Measurements from ENCODE around the gene GRK6. TPM values are rescaled to one million over a fixed set of nuclear protein-coding genes. Genes with fewer than 3 reads are reported as not detected.

GRK6 gene
- total RNA-seq, 1 experiment from 2014 or later: 75.2 TPM

DNA sequence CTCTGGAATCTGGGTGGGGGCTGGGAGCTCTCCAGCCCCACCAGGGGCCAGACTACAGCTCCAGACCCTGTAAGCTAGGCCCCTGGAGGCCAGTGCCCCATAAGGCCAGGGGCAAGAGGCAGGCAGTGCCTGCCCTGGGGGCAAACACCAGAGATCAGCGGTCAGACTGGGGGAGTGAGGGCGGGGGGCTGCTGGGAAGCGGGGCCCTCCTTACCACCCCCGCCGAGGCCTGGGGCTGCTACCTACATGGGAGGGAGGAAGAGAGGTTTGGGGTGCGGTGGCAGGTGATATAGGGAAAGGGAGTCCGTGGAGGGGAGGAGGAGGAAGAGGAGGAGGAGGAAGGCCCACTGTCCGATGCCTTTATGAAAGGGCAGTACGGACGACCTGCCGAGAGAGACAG, 32.9 kb downstream of the GRK6 start:
- no peak overlapping the region for H2BK120ac ChIP-seq (ENCODE audit: low read depth, low read length, poor library complexity, severe bottlenecking)
- H2BK20ac ChIP-seq (ENCODE audit: low read depth, low read length, poor library complexity, severe bottlenecking): no peak overlapping the region
- no peak overlapping the region for H4K5ac ChIP-seq (ENCODE audit: insufficient read length, low read depth, low read length)
- no peak overlapping the region for H3T11ph ChIP-seq (ENCODE audit: low read length)
- H3K9ac ChIP-seq (ENCODE audit: extremely low read depth, insufficient read length, low read length): no peak overlapping the region
- Mint-ChIP-seq H3K9me3 (no peaks in the 10 kb centered on the region; a peak in 1 of 5 replicates), H3K27me3 (ENCODE audit: low read depth) (no peaks in the 10 kb centered on the region; the same call in 1 of the 2 replicates), H3K4me1 (peaks cover 6 to 11% of the 10 kb centered on the region in 2 experiments), H3K27ac (peak overlapping the region in 1 of 3 experiments; percentile 89; a peak in 1 of 7 replicates), H3K4me3 (no peak overlapping the region), H3K36me3 (ENCODE audit: insufficient read depth in 1 of 3, low read depth in 3 of 3) (peaks cover 37 to 59% (median 58%) of the 10 kb centered on the region in 3 experiments)
- DNase-seq: no peak
- no peak overlapping the region for H3K56ac ChIP-seq (ENCODE audit: insufficient read length, low read depth, low read length)
- H3K14ac ChIP-seq (ENCODE audit: insufficient read depth, low read length): no peak overlapping the region
- no peak overlapping the region for H3K27ac ChIP-seq (ENCODE audit: insufficient read length, low read depth, low read length)
- H3K18ac ChIP-seq (ENCODE audit: insufficient read length, low read depth, low read length): no peak overlapping the region
- H4K20me1 ChIP-seq (ENCODE audit: control insufficient read depth, insufficient read depth, insufficient read length): no peaks in the 10 kb centered on the region
- no peak overlapping the region for H4K91ac ChIP-seq (ENCODE audit: insufficient read length, low read depth, low read length)
- H3K4ac ChIP-seq (ENCODE audit: low read depth, low read length): no peak overlapping the region
- H3K23me2 ChIP-seq (ENCODE audit: insufficient read length, low read depth, low read length, poor library complexity, severe bottlenecking): peaks cover 8% of the 10 kb centered on the region
- H3K4me1 ChIP-seq (ENCODE audit: insufficient read depth, low read length): no peaks in the 10 kb centered on the region
- no peaks in the 10 kb centered on the region for H3K27me3 ChIP-seq (ENCODE audit: insufficient read depth, low read length)
- no peak overlapping the region for H2AFZ ChIP-seq (ENCODE audit: low read length)
- no peaks in the 10 kb centered on the region for H3K9me3 ChIP-seq (ENCODE audit: control insufficient read depth, low read depth, low read length)
- no peak overlapping the region for H3K23ac ChIP-seq (ENCODE audit: insufficient read length, low read depth, low read length)
- TF ChIP-seq CTCF (conservative IDR thresholded peaks at IDR 0.05): no peak
- no peak overlapping the region for H2AK5ac ChIP-seq (ENCODE audit: insufficient read length, low read length)
- no peak overlapping the region for H2BK12ac ChIP-seq (ENCODE audit: insufficient read length, low read depth, low read length)
- H3K4me2 ChIP-seq (ENCODE audit: insufficient read depth, insufficient read length, low read length): no peak overlapping the region
- no CpG with 5 or more reads among the region's 11 CpGs for WGBS (ENCODE audit: extremely low coverage, insufficient read length, low lambda C conversion rate)
- no peak overlapping the region for H2BK15ac ChIP-seq (ENCODE audit: low read depth, low read length)
- H4K8ac ChIP-seq (replicated peaks; ENCODE audit: insufficient read length, low read depth, low read length): no peak overlapping the region
- no peak overlapping the region for H2BK5ac ChIP-seq (ENCODE audit: insufficient read length, low read length)
- H3K79me1 ChIP-seq (ENCODE audit: insufficient read depth, low read depth, low read length, poor library complexity, severe bottlenecking): no peaks in the 10 kb centered on the region
- no peaks in the 10 kb centered on the region for H3K79me2 ChIP-seq (ENCODE audit: insufficient read depth, low read length)
